Effector memory CD4-positive, alpha-beta T cell (primary cell): ENCODE results near the gene MAP2K3.
A peak's percentile ranks its signal among the peaks of the same experiment; 100 is the strongest.

Source experiments
- DNase-seq, 3 donors: peaks; one replicate each; pipeline ENCODE4 v3.0.0-alpha.2; 2020
- H3K27ac ChIP-seq: 2 replicates; pipeline ENCODE4 v1.7.0; 2013; ENCODE audit warnings: mild to moderate bottlenecking, low read length, moderate library complexity; ENCODE audit not compliant: insufficient read depth, poor library complexity, severe bottlenecking
- H3K27me3 ChIP-seq: replicated peaks from 2 replicates; pipeline ENCODE4 v1.7.0; 2013; ENCODE audit warnings: mild to moderate bottlenecking, low read length; ENCODE audit not compliant: insufficient read depth, control insufficient read depth, poor library complexity, severe bottlenecking
- H3K36me3 ChIP-seq: 2 replicates; pipeline ENCODE4 v1.7.0; 2013; ENCODE audit warnings: mild to moderate bottlenecking, low read length, moderate library complexity; ENCODE audit not compliant: control insufficient read depth, insufficient read depth
- H3K4me1 ChIP-seq: 2 replicates; pipeline ENCODE4 v1.7.0; 2013; ENCODE audit warnings: low read length, mild to moderate bottlenecking; ENCODE audit not compliant: control insufficient read depth, insufficient read depth, poor library complexity, severe bottlenecking
- H3K4me3 ChIP-seq: 2 replicates; pipeline ENCODE4 v1.7.0; 2013; ENCODE audit warnings: low read length, low read depth, mild to moderate bottlenecking; ENCODE audit not compliant: insufficient read depth, poor library complexity, severe bottlenecking
- H3K9me3 ChIP-seq: 2 replicates; pipeline ENCODE4 v1.7.0; 2013; ENCODE audit warnings: mild to moderate bottlenecking, low read length, moderate library complexity; ENCODE audit not compliant: control insufficient read depth
- total RNA-seq, 3 donors: gene quantifications; one replicate each; lab custom pipeline; 2026; lab: John Stamatoyannopoulos, UW

The MAP2K3 gene
- 36.7 to 86.3 (median 57.1) reads per million in 3 donors for total RNA-seq

DNA sequence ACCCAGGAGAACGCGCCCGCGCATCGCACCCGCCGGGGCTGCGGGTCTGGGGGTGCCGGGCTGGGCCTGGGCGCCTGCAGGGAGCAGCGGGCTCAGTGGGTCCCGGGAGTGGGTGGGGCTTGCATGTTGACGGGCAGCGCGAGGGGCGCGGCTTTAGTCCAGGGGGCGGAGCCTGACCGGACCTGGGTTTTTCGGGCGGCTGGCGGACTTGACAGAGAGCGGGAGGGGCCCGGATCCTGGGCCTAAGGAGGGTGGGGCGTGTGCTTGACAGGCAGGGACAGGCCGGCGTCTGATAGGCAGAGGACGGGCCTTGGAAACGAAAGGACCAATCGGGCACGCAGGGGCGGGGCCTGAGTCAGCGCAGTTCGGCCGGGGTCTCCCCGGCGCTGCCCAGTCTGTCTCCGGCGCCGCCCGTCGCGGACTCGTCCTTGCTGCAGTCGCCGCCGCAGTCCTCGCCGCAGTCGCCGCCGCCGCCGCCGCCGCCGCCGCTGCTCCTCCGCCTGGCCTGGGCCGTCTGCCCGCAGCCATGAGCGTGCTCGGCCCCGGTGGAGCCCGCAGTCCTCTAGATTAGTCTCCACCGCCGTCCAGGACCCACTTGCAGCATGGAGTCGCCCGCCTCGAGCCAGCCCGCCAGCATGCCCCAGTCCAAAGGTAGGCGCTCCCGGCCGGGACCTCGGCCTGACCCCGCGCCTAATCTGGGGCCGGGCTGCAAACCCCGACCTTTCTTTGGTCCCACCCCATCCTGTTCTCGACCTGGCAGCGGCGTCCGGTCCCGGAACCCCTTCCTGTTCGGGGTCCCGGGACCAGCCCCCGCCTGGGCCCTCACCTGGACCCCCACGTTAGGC, at the start of gene MAP2K3:
TSS of gene MAP2K3 (plus strand) at position 393 of the 845 bp plus-strand sequence. CDS start at position 603, 210 bp downstream.
- peak; percentile 92 to 97 (median 94) for DNase-seq
- no peaks in the 10 kb centered on the region for H3K36me3 ChIP-seq
- H3K4me3 ChIP-seq: peak within 1 kb of the TSS; percentile 78
- H3K4me1 ChIP-seq: peaks cover 47% of the 10 kb centered on the region
- H3K9me3 ChIP-seq: no peaks in the 10 kb centered on the region
- H3K27me3 ChIP-seq: no peaks in the 10 kb centered on the region
- peak within 1 kb of the TSS; percentile 90 for H3K27ac ChIP-seq

DNA sequence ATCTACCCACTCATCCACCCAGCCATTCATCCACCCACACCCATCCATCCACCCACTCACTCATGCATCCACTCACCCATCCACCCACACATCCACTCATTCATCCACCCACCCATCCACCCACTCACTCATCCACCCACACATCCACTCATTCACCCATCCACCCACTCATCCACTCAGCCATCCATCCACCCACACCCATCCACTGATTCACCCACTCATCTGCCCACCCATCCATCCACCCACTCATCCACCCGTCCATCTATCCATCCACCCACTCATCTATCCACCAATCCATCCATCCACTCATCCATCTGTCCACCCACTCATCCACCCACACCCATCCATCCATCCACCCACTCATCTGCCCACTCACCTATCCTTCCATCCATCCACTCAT, 48.6 kb upstream of the MAP2K3 start:
- H3K9me3 ChIP-seq: no peaks in the 10 kb centered on the region
- H3K4me1 ChIP-seq: no peaks in the 10 kb centered on the region
- H3K36me3 ChIP-seq: no peaks in the 10 kb centered on the region
- no peak overlapping the region for H3K27ac ChIP-seq
- H3K4me3 ChIP-seq: no peak overlapping the region
- H3K27me3 ChIP-seq: no peaks in the 10 kb centered on the region
- no peak for DNase-seq

DNA sequence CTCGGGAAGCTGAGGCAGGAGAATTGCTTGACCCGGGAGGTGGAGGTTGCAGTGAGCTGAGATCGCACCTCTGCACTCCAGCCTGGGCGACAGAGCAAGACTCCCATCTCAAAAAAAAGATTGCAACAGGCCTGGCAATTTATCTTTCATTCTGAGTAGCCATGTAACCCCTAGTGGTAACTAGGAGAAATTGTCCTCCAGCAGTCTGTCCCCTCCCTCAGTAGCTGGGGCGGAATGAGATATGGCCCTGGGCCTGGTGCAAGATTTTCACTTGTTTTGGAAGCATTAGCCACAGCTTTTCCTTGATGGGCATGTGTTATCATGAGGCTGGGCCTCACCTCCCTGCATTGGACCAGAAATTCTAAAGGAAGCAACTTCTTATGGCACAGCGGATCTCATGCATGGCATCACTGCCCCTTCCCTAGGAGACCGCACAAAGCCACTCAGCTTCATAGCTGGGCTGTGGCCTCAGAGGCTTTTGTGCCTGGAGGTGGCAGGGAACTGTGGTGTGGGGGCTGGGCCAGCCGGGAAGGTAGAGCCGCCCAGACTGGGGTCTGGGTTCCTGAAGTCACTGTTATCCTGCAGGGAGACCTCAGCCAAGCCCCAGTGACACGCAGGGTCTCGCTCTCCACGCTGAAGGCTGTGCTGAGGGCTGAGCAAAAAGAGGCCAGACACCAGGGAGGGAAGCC, 44.7 kb upstream of the MAP2K3 start:
- Histone ChIP-seq H3K27ac (no peak overlapping the region), H3K4me3 (no peak overlapping the region), H3K4me1 (no peaks in the 10 kb centered on the region), H3K27me3 (no peaks in the 10 kb centered on the region), H3K9me3 (no peaks in the 10 kb centered on the region), H3K36me3 (peaks cover 3% of the 10 kb centered on the region)
- DNase-seq: no peak

DNA sequence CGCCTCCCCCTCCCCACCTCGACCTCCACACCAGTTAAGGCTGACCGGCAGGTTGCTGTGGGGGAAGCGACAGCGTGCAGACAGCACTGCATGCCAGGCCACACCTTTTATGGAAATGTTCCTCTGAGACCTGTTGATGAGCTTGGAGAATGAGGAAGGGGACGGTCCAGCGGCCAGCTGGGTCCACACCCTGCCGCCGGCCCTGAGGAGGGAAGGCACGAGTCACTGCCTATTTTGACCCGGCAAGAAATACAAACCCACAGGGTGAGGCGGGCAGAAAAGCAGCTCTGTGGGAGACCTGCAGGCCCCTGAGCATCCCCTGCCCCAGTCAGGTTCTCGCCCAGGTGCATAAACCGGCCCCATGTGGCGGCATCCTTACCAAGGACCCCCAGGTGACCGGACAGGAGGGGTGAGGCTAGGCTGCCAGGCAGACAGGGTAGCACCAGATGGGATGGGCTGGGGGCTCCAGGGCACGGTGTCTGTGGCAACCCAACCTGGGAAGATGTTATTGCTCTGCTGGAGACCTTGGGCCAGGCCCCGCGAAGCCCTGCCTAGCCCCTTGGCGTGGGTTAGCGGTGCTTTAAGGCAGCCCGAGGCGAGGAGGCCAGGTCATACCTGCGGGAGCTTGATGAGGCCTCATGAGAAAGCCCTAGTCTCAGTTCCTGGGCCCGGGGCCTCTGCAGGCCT, 44.0 kb upstream of the MAP2K3 start:
- DNase-seq: no peak
- H3K4me3 ChIP-seq: no peak overlapping the region

GRCh38 chr17:21241564-21241963, 42.9 kb upstream of the MAP2K3 start:
- Histone ChIP-seq H3K9me3 (no peaks in the 10 kb centered on the region), H3K36me3 (peaks cover 3% of the 10 kb centered on the region), H3K4me3 (no peak overlapping the region), H3K27me3 (no peaks in the 10 kb centered on the region), H3K27ac (no peak overlapping the region), H3K4me1 (peaks cover 6% of the 10 kb centered on the region)
- no peak for DNase-seq

More for the DNA sequence above, 44.0 kb upstream of the MAP2K3 start:
- Histone ChIP-seq H3K4me1 (peaks cover 2% of the 10 kb centered on the region), H3K9me3 (no peaks in the 10 kb centered on the region), H3K27me3 (no peaks in the 10 kb centered on the region), H3K36me3 (peaks cover 3% of the 10 kb centered on the region), H3K27ac (no peak overlapping the region)

DNA sequence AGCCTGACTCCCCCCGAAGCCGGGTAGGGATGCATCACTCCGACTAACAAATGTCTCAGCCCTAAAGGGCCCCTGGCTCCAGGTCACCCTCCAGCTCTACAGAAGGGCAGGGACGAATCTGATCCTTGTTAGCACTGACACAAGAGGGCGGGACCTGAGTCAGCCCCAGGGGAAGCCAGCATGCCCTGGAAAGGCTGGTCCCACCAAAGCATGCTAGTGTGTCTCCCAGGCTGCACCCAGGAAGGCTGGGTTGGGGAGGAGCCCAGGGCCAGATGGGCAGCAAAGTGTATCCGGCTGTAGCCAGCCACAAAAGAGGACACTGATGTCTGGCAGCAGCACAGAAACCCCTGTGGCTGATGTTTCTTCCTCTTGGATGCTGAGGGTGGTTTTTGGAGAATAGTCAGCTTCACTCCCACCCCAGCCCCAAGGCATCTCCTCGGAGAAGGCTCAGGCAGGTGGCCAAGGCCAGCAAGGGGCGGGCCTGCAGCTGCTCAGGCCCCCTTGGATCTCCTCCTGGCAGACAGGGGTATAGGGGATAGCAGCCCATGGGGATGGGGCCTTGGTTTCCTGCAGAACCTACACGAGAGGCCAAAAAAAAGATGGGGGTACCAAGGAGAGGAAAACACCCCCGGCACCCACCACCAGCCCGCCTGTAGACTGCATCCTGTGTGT, 42.3 kb upstream of the MAP2K3 start:
- H3K4me3 ChIP-seq: no peak overlapping the region
- DNase-seq: no peak
- peaks cover 6% of the 10 kb centered on the region for H3K4me1 ChIP-seq
- no peaks in the 10 kb centered on the region for H3K27me3 ChIP-seq
- no peaks in the 10 kb centered on the region for H3K9me3 ChIP-seq
- no peak overlapping the region for H3K27ac ChIP-seq
- peaks cover 3% of the 10 kb centered on the region for H3K36me3 ChIP-seq

DNA sequence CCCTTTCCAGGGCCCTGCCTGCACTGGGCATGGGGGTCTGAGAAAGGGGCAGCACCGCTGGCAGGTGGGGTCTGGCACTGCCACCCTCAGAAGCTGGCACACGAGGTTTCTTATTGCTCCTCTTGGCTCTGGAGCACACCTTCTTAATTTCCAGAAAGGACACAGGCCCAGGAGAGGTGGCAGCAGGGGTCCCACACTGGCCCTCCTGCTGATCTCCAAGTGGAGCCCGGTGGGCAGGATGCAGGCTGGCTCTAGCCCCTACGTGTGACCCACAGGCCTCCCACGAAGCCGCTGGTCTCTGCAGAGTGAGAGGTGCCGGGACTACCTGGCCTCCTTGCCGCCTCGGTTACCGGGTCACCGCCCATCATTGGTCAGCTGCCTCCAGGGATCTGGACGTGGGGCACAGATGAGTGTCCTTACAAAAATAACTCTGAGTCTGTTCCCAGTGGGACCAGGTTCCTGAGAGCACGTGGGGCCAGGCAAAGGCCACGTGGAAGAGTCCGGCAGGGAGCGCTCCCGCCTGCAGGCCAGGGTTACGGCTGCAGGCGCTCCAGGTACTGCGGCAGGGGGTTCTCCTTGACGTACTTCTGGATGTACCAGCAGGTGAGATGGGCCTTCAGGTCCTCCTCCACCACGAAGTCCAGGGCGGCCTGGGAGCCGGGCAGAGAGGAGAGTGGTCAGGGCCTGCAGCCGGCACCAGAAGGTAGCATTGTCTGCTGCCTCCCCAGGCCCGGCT, 41.6 kb upstream of the MAP2K3 start:
- DNase-seq: no peak
- no peaks in the 10 kb centered on the region for H3K9me3 ChIP-seq
- H3K27me3 ChIP-seq: no peaks in the 10 kb centered on the region
- H3K4me3 ChIP-seq: no peak overlapping the region
- H3K27ac ChIP-seq: no peak overlapping the region
- H3K36me3 ChIP-seq: peaks cover 3% of the 10 kb centered on the region
- peaks cover 6% of the 10 kb centered on the region for H3K4me1 ChIP-seq

GRCh38 chr17:21243516-21244303, 40.8 kb upstream of the MAP2K3 start:
- Histone ChIP-seq H3K27me3 (no peaks in the 10 kb centered on the region), H3K9me3 (no peaks in the 10 kb centered on the region)
- no peak for DNase-seq

More at GRCh38 chr17:21243516-21244303, 40.8 kb upstream of the MAP2K3 start:
- Histone ChIP-seq H3K36me3 (peaks cover 3% of the 10 kb centered on the region), H3K27ac (no peak overlapping the region), H3K4me1 (peaks cover 6% of the 10 kb centered on the region), H3K4me3 (no peak overlapping the region)
